ENCODE data around the gene HDGF. TPM values are rescaled to one million over a fixed set of nuclear protein-coding genes. Genes with fewer than 3 reads are reported as not detected.

Gene HDGF
- total and polyA plus RNA-seq, 2 donors (not counting 3 experiments of a cell fraction or from before 2014, with no cell fraction given) = 95.1 to 298 TPM

DNA sequence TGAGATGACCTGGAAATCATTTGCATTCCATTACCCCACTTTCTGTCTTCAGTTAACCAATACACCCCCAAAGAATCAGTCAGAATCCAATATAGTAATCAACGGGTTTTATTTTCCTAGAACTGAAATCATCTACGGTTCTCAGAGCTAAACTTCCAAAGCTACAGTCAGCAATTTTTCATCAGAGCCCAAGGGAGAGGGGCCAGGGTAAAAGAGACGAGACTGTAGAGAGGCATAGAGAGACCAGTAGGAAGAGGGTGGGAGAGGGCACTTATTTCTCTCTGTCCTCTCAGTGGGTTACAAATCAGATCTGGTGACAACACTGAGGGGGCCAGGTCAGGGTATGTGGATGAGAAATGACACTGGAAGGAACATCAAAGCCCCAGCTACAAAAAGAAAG, 9.5 kb downstream of the HDGF start:
- Histone ChIP-seq H3K79me2 (ENCODE audit: control insufficient read depth, insufficient read depth, low read length) (peaks cover 38% of the 10 kb centered on the region), H3K27ac (ENCODE audit: insufficient read depth, low read depth, low read length) (no peak overlapping the region), H3K4me2 (ENCODE audit: insufficient read depth, low read length) (no peak overlapping the region), H3K27me3 (ENCODE audit: control insufficient read depth in 2 of 2, insufficient read depth in 2 of 2, low read length in 2 of 2) (no peaks in the 10 kb centered on the region), H3K4me1 (ENCODE audit: control insufficient read depth, extremely low read depth, insufficient read depth, low read length) (peaks cover 22% of the 10 kb centered on the region), H3K9me1 (replicated peaks; ENCODE audit: control insufficient read depth, extremely low read depth, insufficient read depth, low read length) (no peaks in the 10 kb centered on the region), H3K4me3 (replicated peaks in 1 of 3; ENCODE audit: insufficient read depth in 1 of 3, low read depth in 1 of 3, low read length in 3 of 3) (no peak overlapping the region), H2AFZ (ENCODE audit: low read depth, low read length) (no peak overlapping the region), H3K9ac (replicated peaks; ENCODE audit: extremely low read depth, insufficient read depth, low read length) (no peak overlapping the region), H4K20me1 (replicated peaks; ENCODE audit: control insufficient read depth, extremely low read depth, insufficient read depth, low read length) (no peaks in the 10 kb centered on the region), H3K36me3 (ENCODE audit: control insufficient read depth in 2 of 2, extremely low read depth in 1 of 2, insufficient read depth in 2 of 2, low read length in 2 of 2) (peaks cover 11 to 22% of the 10 kb centered on the region in 2 experiments), H3K9me3 (replicated peaks; ENCODE audit: control insufficient read depth, insufficient read depth, low read length) (no peaks in the 10 kb centered on the region)
- no peak for TF ChIP-seq POLR2AphosphoS5 (IDR thresholded peaks at IDR 0.05; ENCODE audit: insufficient read depth, low read depth, low read length)
- no peak for TF ChIP-seq MYC (IDR thresholded peaks at IDR 0.05; ENCODE audit: low read depth, low read length)
- no peak for TF ChIP-seq JUN (IDR thresholded peaks at IDR 0.05; ENCODE audit: borderline replicate concordance, insufficient read depth, insufficient read length, low read depth)
- TF ChIP-seq FOS (IDR thresholded peaks at IDR 0.05; ENCODE audit: borderline replicate concordance, insufficient read depth, low read length) = no peak
- no peak for TF ChIP-seq EZH2 (IDR thresholded peaks at IDR 0.05; ENCODE audit: borderline replicate concordance, low read depth, low read length, severe bottlenecking)
- TF ChIP-seq POLR2A (IDR thresholded peaks at IDR 0.05; ENCODE audit: low read depth, low read length) = no peak
- TF ChIP-seq, protein P1, sequence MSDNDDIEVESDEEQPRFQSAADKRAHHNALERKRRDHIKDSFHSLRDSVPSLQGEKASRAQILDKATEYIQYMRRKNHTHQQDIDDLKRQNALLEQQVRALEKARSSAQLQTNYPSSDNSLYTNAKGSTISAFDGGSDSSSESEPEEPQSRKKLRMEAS (IDR thresholded peaks at IDR 0.05; ENCODE audit: insufficient read depth, insufficient read length) = no peak
- no peak for TF ChIP-seq GATA2 (IDR thresholded peaks at IDR 0.05; ENCODE audit: insufficient read depth, insufficient read length, low read depth, low read length)
- TF ChIP-seq, protein P2, sequence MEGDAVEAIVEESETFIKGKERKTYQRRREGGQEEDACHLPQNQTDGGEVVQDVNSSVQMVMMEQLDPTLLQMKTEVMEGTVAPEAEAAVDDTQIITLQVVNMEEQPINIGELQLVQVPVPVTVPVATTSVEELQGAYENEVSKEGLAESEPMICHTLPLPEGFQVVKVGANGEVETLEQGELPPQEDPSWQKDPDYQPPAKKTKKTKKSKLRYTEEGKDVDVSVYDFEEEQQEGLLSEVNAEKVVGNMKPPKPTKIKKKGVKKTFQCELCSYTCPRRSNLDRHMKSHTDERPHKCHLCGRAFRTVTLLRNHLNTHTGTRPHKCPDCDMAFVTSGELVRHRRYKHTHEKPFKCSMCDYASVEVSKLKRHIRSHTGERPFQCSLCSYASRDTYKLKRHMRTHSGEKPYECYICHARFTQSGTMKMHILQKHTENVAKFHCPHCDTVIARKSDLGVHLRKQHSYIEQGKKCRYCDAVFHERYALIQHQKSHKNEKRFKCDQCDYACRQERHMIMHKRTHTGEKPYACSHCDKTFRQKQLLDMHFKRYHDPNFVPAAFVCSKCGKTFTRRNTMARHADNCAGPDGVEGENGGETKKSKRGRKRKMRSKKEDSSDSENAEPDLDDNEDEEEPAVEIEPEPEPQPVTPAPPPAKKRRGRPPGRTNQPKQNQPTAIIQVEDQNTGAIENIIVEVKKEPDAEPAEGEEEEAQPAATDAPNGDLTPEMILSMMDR (IDR thresholded peaks at IDR 0.05; ENCODE audit: extremely low read depth in 1 of 2, insufficient read depth in 1 of 2, low read depth in 1 of 2, low read length in 2 of 2) = no peak
- CTCF ChIA-PET = interaction anchor here (2.4 to 2.6 kb wide), 2 partner anchors 10 to 14 kb away, joined by 14 to 52 read pairs; partner anchors contain the start of genes HDGF, ISG20L2 and METTL25B
- dilution Hi-C loops (cut with MboI; ENCODE audit: extremely low pct_ligation_motif_present, low sequenced_read_pairs) (no loop called here), intact Hi-C loops (cut with micrococcal nuclease) (loop anchor here (5.0 kb wide), 1 partner anchor 150 kb away; the partner anchor contains the start of gene PEAR1)
- POLR2A ChIA-PET = no interaction called here
- no TSS peak for BruUV-seq (replicated peaks)
- no peak for DNase-seq (ENCODE audit: low read depth, low spot score)
- FAIRE-seq = no peak

All from endothelial cell of umbilical vein (primary cell).